Measurements from ENCODE around the gene MSI2.

GRCh38 chr17:57649731-57650484 lies 393.6 kb downstream of the MSI2 start:
- TF ChIP-seq CTCF (IDR thresholded peaks at IDR 0.05) (no peak), EZH2 (IDR thresholded peaks at IDR 0.05; ENCODE audit: borderline replicate concordance, insufficient read depth, low read depth, low read length, poor library complexity, severe bottlenecking) (no peak)

Measured in B cell (primary cell).